HG03565 (cell line): Measurements from ENCODE around the gene PLXNA4.

ENCODE experiments used
- ATAC-seq: cut with Tn5 transposase; IDR thresholded peaks from one replicate; pipeline ENCODE4 v1.9.1; 2021; ENCODE audit warnings: mild to moderate bottlenecking, moderate library complexity; ENCODE audit not compliant: unreplicated experiment

PLXNA4 gene

GRCh38 chr7:132536654-132537395 lies 39.4 kb downstream of the PLXNA4 start:
- no peak for ATAC-seq

DNA sequence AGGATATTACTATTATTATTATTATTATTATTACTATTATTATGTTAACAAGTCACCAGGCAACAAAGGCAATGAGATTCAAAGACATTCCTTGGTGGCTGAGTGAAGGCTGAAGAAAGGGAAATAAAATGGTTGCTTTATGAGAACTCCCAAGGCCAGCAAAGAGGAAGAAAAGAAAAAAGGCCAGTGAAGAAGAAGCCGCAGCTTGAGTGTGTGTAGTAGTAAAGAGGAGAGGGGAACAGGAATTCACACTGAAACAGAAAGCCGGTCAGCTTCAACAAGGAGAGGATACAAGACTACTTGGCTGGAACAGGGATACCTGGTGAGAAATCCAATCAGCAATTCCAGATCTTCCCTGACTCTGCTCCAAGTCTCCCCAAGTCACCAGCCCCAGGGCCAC lies 42.4 kb downstream of the PLXNA4 start:
- no peak for ATAC-seq

DNA sequence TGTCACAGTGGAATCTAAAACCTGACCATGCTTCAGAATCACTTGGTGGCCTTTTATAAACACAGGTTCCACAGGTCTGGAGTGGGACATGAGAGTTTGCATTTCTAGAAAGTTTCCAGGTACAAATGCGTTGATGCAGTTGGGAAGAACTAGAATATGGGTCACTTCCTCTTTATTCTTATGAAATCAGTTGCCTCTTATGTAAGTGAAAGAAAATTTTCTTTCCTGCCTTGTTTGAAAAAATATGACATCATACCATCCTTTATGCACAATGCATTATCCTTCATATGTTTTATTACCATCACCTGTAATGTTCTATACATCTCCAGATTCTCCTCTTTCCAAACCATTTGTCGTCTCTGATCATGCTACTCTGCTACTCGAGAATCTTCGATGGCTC lies 44.0 kb downstream of the PLXNA4 start:
- ATAC-seq: no peak

GRCh38 chr7:132531562-132531961 lies 44.7 kb downstream of the PLXNA4 start:
- ATAC-seq: no peak

DNA sequence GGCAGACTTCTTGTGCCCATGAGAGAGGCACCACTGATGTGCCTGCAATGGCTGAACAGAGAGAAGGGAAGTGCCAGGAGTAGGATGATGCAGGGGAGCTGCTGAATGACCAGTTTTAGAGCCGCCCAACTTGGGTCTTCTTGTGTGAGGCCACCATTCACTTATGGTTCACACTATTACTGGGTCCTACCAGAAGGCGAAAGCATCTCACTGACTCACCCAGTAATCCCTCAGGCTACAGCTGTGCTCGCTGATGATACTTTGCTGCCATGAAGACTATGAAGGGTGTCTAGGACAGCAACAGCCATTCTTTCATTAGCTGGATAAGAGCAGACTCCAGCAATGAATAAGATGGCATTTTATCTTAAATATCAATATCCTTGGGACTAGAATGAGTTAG lies 47.6 kb downstream of the PLXNA4 start:
- no peak for ATAC-seq

DNA sequence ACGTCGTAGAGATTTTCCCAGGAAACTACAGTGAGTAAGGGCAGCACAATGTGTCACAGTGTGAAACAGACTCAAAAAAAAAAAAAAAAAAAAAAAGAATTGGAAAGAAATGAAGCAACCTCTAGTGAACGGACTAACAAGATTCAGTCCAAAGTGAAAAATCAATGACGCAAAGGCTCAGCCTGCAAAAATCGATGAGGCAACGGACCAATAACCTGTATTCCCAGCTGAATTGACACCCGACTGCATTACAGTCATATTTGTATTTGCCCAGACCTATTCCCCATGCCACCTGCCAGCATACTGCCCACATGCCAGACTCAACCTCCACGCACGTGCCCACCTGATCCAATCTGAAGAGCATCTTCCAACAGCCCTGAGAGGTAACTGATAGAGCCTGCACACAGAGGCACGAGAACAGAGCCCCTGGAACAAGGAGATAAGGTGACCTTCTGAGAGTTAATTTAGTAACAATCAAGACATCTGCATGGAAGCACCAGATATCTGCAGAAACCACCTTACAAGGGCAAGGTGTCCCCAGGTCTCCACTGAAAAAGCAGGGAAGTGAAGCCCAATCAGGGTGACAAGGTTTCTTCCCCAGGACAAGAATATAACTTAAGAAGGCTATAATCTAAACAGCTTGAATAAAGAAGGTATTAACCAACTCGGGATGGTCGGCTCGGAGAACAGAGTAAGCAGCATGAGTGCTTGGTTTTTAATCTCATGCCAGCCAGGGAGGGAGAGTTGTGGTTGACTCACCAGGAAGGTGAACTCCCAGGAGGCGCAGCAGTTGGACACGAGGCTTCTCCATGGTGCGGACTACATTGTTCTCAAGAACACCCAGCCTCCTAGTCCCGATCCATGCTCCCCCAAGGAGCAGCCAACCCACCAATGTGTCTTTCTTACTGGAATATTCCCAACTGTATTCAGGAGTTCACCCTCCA lies 48.5 kb downstream of the PLXNA4 start:
- no peak for ATAC-seq

GRCh38 chr7:132526111-132526740 lies 50.0 kb downstream of the PLXNA4 start:
- ATAC-seq: no peak

DNA sequence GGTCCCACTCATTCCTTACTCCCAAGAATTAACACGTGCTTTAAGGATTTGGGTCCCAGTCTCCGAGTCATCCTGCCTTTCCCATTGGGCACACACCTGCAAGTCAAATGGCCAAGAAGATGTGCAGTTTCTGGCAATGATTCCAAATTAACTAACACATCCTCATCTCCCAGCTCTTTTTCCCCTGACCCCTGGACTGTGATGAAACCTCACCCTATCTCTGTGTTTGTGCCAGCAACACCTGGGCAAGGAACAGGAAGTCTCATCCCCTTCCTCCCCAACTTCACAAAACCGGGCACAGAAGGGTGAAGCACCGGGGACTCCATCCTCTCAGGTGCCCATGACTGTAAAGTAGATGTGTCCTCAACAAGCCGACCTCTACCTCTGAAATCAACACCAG lies 54.8 kb downstream of the PLXNA4 start:
- ATAC-seq: no peak

DNA sequence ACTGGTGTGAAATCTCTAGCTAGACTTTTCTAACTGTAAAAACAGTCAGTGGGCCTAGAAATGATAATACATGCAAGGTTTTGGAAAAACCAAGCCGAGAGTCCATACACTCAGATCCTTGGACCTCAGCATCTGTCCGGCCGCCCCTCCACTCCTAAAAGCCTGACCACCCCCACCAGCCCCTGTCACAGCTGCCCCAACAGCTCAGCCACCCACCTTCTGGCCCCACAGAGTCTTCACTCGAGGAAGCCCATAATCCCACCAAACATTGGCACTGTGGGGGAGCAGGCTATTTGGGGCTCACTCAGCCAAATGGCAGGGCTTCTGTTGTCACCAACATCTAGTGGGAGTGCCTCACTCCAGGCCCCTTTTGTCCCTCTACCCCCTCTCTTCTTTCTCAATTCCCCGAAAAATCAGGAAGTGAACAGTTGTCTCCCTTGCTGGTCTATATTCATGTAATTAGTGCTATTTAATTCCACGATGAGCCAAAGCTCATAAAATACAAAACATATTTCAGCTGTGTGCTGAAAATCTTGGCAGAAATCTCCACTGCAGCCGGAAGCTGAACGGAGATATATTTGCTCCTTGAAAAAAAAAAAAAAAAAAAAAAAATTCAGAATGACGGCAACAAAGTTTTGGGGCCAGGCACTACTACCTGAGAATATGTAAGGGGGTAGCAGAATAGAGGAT lies 55.5 kb downstream of the PLXNA4 start:
- ATAC-seq: no peak

DNA sequence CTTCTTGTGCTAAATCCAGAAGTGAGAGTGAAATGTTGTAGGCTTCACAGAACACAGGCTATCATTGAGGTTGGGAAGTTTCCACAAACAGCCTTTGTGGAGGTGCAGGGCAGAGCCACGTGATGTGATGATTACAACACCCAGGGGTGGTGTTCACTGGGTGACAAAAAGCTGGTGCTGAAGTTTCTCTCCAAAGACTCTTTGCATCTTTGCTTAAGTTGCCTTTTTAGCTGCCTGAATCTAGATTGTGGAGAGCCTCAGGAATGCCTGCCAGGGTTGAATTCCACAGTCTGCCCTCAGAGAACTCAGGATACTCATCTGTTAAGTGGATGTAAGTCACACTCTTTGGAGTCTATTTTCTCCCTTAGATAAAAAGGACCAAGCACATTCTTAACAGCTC lies 56.3 kb downstream of the PLXNA4 start:
- ATAC-seq: no peak

- ATAC-seq: no peak
These were observed 57.5 kb downstream of the PLXNA4 start for GRCh38 chr7:132518839-132519173.

DNA sequence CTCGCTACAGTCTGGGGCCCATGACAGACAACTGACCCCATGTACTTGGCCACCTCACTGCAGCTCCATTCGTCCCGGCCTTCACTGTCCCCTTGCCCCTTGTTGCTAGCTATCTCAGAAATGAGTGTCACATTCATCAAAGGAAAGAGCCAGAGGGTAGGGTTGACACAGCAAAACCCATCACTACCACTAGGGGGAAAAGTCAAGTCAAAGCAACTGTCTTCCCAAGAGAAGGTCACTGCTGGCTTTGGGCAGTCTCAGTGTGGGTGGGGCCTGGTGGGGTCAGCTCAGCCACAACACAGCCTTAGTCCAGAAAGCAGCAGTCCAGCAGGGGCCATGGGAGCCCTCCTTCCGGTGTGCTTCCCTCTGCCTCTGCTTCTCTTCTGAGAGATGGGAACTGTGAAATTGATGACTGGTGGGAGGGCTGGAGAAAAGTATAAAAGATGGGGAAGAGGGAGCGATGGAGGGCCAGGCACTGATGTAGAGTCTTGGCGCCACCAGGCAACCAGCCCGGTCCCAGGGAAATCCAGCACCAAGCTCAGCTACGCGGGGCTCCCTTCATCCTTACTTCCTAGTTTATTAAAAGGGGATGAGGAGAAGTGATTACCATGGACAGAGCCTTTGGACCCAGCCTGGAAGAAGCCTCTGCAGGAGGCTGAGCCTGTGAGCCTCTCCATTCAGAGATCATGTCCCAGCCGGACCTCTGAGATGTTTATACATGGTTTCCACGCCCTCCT lies 58.0 kb downstream of the PLXNA4 start:
- no peak for ATAC-seq

DNA sequence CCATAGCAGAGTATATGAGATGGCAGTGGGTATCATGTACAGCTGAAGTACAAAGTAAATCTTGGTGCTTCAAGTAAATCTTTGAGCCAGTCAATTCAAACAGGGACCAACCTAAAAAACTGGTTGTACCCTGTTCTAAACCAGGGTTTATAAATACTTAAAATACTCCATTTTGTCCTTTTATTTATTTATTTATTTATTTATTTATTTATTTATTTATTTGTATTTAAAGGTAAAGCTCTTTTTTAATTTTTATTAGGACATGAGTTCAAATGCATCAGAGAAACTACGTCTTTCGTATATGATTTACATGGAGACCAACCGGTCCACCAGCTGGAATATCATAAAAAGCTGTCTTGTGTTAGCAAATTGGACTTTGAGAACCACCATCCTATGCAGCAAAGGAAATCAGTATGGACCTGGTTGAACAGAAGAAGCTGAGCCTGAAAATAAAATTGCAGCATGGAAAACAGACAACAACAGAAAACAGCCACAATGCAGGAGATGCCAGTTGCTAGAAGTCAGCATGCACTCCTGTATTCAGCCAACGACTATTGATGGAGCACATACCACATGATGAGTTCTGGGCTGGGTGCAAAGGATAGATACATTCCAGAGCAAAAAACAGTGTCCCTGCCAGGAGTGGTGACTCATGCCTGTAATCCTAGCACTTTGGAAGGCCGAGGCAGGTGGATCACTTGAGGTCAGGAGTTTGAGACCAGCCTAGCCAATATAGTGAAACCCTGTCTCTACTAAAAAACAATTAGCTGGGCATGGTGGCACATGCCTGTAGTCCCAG lies 60.0 kb downstream of the PLXNA4 start:
- no peak for ATAC-seq

- ATAC-seq: no peak
These were observed 61.1 kb downstream of the PLXNA4 start for GRCh38 chr7:132515181-132515580.

- no peak for ATAC-seq
These were observed 61.8 kb downstream of the PLXNA4 start for GRCh38 chr7:132514430-132514829.

DNA sequence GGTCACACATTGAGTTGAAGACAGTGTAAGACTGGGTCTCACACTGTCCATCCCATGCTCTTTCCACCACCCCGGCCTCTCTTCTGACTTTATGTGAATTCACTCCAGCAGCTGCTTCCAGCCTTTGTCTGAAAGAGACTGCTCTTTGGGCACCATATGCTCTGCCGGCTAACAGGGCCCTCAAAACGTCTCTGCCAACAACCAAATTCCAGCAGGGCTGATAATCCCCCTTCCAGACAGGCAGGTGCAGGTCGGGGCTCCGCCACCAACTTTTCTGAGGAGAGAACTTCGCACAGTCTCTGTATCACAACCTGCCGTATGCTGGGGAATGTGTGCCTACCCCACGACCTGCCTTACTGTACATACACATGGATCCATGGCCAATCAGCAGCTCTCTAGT lies 64.3 kb downstream of the PLXNA4 start:
- no peak for ATAC-seq

GRCh38 chr7:132511387-132511786 lies 64.9 kb downstream of the PLXNA4 start:
- no peak for ATAC-seq

DNA sequence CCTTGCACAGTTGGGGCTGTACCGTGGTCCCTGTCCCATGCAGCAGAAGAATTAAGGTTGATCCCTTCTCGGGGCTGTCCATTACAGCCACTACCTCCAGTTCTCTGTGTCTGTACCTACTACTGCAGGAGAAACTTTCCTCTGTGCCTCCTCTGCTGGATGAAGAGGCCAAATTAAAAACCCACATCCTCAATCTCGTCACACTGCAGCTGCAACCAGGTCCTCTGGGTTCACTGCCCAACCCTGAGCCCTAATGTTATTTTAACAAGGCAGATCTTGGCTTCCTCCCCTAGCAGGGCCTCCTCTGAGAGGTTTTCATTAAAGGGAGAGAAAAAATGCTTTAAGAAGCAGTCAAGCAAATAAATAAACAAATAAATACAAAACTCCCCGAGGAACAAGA lies 66.6 kb downstream of the PLXNA4 start:
- no peak for ATAC-seq

DNA sequence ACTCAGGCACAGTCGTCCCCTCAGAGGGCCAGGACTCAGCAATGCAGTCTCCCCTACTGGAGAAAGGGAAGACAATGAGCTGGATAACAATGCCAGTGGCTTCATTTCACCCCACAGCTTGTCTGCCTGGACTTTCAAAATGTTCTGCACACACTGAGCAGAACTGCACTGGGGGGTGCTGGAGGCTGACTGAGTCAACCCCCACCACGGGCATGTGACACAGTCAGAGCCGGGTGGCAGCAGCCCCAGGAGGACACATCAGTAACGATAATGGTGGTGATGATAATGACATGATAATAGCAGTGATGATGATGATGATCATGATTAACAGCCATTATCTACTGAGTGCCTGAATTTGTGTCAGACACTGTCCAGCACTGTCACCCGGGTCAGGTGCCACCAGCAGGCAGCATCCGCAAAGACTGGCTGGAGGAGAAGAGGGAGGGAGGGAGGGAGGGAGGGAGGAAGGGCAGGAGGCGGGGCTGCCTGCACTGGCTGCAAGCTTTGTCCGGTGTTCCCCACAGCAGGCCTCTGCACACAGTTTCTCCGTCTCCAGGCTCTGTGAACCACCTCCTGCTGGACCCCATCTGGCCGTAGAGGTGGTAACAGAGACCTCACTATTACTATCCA lies 67.4 kb downstream of the PLXNA4 start:
- no peak for ATAC-seq
